ENCODE measurements around the gene ECM2. TPM values are rescaled to one million over a fixed set of nuclear protein-coding genes. Genes with fewer than 3 reads are reported as not detected.

The ECM2 gene
- total RNA-seq, 2 experiments from 2014 or later = not detected

DNA sequence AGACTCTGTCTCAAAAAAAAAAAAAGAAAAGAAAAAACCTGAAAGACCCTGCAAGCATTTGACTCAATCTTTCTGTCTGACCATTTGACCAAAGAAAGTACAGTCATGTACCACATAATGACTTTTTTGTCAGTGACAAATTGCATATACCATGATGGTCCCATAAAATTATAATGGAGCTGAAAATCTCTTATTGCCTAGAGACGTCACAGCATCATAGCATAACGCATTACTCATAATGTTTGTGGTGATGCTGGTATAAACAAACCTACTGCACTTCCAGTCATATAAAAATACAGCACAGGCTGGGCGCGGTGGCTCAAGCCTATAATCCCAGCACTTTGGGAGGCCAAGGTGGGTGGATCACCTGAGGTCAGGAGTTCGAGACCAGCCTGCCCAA is 10.5 kb downstream of the ECM2 start:
- intact Hi-C loops (cut with DNase I, micrococcal nuclease) = no loop called here
- CTCF ChIA-PET = no interaction called here

GRCh38 chr9:92524881-92525280 is 10.9 kb downstream of the ECM2 start:
- POLR2A ChIA-PET = interaction anchor here (0.7 kb wide), 1 partner anchor 35 kb away, joined by 3 read pairs; no protein-coding TSS in a partner anchor
- no peak overlapping the region for H3K27ac Mint-ChIP-seq
- intact Hi-C loops (cut with DNase I, micrococcal nuclease) = no loop called here

More for the DNA sequence above, 10.5 kb downstream of the ECM2 start:
- Mint-ChIP-seq H3K4me3 (no peak overlapping the region), H3K4me1 (ENCODE audit: low read depth) (no peaks in the 10 kb centered on the region), H3K9me3 (no peaks in the 10 kb centered on the region), H3K27ac (no peak overlapping the region), H3K27me3 (no peaks in the 10 kb centered on the region), H3K36me3 (ENCODE audit: low read depth) (no peaks in the 10 kb centered on the region)
- POLR2A ChIA-PET = interaction anchor here (0.7 kb wide), 1 partner anchor 35 kb away, joined by 3 read pairs; no protein-coding TSS in a partner anchor
- Histone ChIP-seq H3K4me1 (ENCODE audit: insufficient read depth, low read length) (no peaks in the 10 kb centered on the region), H3K4me3 (ENCODE audit: low read length) (no peak overlapping the region), H3K27ac (ENCODE audit: low read depth in 1 of 2, low read length in 2 of 2) (no peak overlapping the region), H3K9me3 (ENCODE audit: control insufficient read depth in 1 of 2, insufficient read depth in 1 of 2, low read length in 2 of 2) (no peaks in the 10 kb centered on the region), H3K36me3 (ENCODE audit: insufficient read depth, low read length) (no peaks in the 10 kb centered on the region), H3K27me3 (ENCODE audit: control insufficient read depth in 1 of 2, insufficient read depth in 2 of 2, low read length in 2 of 2) (no peaks in the 10 kb centered on the region)
- TF ChIP-seq, protein P1, sequence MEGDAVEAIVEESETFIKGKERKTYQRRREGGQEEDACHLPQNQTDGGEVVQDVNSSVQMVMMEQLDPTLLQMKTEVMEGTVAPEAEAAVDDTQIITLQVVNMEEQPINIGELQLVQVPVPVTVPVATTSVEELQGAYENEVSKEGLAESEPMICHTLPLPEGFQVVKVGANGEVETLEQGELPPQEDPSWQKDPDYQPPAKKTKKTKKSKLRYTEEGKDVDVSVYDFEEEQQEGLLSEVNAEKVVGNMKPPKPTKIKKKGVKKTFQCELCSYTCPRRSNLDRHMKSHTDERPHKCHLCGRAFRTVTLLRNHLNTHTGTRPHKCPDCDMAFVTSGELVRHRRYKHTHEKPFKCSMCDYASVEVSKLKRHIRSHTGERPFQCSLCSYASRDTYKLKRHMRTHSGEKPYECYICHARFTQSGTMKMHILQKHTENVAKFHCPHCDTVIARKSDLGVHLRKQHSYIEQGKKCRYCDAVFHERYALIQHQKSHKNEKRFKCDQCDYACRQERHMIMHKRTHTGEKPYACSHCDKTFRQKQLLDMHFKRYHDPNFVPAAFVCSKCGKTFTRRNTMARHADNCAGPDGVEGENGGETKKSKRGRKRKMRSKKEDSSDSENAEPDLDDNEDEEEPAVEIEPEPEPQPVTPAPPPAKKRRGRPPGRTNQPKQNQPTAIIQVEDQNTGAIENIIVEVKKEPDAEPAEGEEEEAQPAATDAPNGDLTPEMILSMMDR (IDR thresholded peaks at IDR 0.05) = no peak
- DNase-seq = no peak
- no peak for ATAC-seq (ENCODE audit: poor library complexity)

GRCh38 chr9:92522983-92523970 is 12.5 kb downstream of the ECM2 start:
- no peaks in the 10 kb centered on the region for H3K4me1 ChIP-seq (ENCODE audit: insufficient read depth, low read length)
- intact Hi-C loops (cut with DNase I, micrococcal nuclease) = no loop called here
- no peaks in the 10 kb centered on the region for H3K27me3 ChIP-seq (ENCODE audit: control insufficient read depth in 1 of 2, insufficient read depth in 2 of 2, low read length in 2 of 2)
- ChIA-PET POLR2A (no interaction called here), CTCF (no interaction called here)
- no peaks in the 10 kb centered on the region for H3K36me3 ChIP-seq (ENCODE audit: insufficient read depth, low read length)
- Mint-ChIP-seq H3K27me3 (no peaks in the 10 kb centered on the region), H3K4me3 (no peak overlapping the region), H3K36me3 (ENCODE audit: low read depth) (no peaks in the 10 kb centered on the region), H3K27ac (no peak overlapping the region), H3K9me3 (peaks cover 3% of the 10 kb centered on the region), H3K4me1 (ENCODE audit: low read depth) (no peaks in the 10 kb centered on the region)
- H3K4me3 ChIP-seq (ENCODE audit: low read length) = no peak overlapping the region
- ATAC-seq (ENCODE audit: poor library complexity) (no peak), DNase-seq (no peak)
- H3K9me3 ChIP-seq (ENCODE audit: control insufficient read depth in 1 of 2, insufficient read depth in 1 of 2, low read length in 2 of 2) = no peaks in the 10 kb centered on the region
- no peak overlapping the region for H3K27ac ChIP-seq (ENCODE audit: low read depth in 1 of 2, low read length in 2 of 2)
- TF ChIP-seq, protein P1 (IDR thresholded peaks at IDR 0.05) = no peak

More at GRCh38 chr9:92524881-92525280, 10.9 kb downstream of the ECM2 start:
- peaks cover under 1% of the 10 kb centered on the region for H3K9me3 Mint-ChIP-seq
- no peak overlapping the region for H3K27ac ChIP-seq (ENCODE audit: low read depth in 1 of 2, low read length in 2 of 2)
- no peaks in the 10 kb centered on the region for H3K27me3 Mint-ChIP-seq
- H3K4me1 Mint-ChIP-seq (ENCODE audit: low read depth) = no peaks in the 10 kb centered on the region
- H3K36me3 ChIP-seq (ENCODE audit: insufficient read depth, low read length) = no peaks in the 10 kb centered on the region
- H3K4me3 Mint-ChIP-seq = no peak overlapping the region
- H3K9me3 ChIP-seq (ENCODE audit: control insufficient read depth in 1 of 2, insufficient read depth in 1 of 2, low read length in 2 of 2) = no peaks in the 10 kb centered on the region
- no peaks in the 10 kb centered on the region for H3K27me3 ChIP-seq (ENCODE audit: control insufficient read depth in 1 of 2, insufficient read depth in 2 of 2, low read length in 2 of 2)
- no peaks in the 10 kb centered on the region for H3K4me1 ChIP-seq (ENCODE audit: insufficient read depth, low read length)
- DNase-seq = no peak
- no peak for ATAC-seq (ENCODE audit: poor library complexity)
- H3K36me3 Mint-ChIP-seq (ENCODE audit: low read depth) = no peaks in the 10 kb centered on the region
- TF ChIP-seq, protein P1 (IDR thresholded peaks at IDR 0.05) = no peak
- no peak overlapping the region for H3K4me3 ChIP-seq (ENCODE audit: low read length)
- CTCF ChIA-PET = no interaction called here
